Activated T-cell treated with anti-CD3 and anti-CD28 coated beads, Interleukin-2, amount 50 U/mL, for 72 hours (primary cell): ENCODE data around the gene DNMT1. TPM values are rescaled to one million over a fixed set of nuclear protein-coding genes. Genes with fewer than 3 reads are reported as not detected.

Source experiments
- ATAC-seq, 2 donors: fragments of 150-1000 bp; cut with Tn5 transposase; replicated peaks in 1 of 2; 2 replicates each; pipeline ENCODE4 v1.10.0; 2021; ENCODE audit warnings: moderate library complexity in 2 of 2, mild to moderate bottlenecking in 1 of 2
- DNase-seq, 2 donors: peaks; one replicate each; pipeline ENCODE4 v3.0.0; 2021 to 2022; ENCODE audit warnings: mixed read lengths in 1 of 2
- H3K27ac Mint-ChIP-seq: one replicate; pipeline ENCODE4 v1.8.0; 2022; ENCODE audit warnings: mild to moderate bottlenecking, moderate library complexity, mixed read lengths
- H3K27me3 Mint-ChIP-seq: one replicate; pipeline ENCODE4 v1.8.0; 2022; ENCODE audit warnings: low read depth, mixed read lengths
- H3K36me3 Mint-ChIP-seq, 2 donors: one replicate each; pipeline ENCODE4 v1.8.0; 2022; ENCODE audit warnings: mixed read lengths in 2 of 2, mild to moderate bottlenecking in 1 of 2; ENCODE audit not compliant: insufficient read depth in 2 of 2
- H3K4me1 Mint-ChIP-seq: one replicate; pipeline ENCODE4 v1.8.0; 2022; ENCODE audit warnings: low read depth, mixed read lengths
- H3K4me3 Mint-ChIP-seq, 2 donors: one replicate each; pipeline ENCODE4 v1.8.0; 2022; ENCODE audit warnings: mild to moderate bottlenecking in 2 of 2, mixed read lengths in 2 of 2, moderate library complexity in 2 of 2
- H3K9me3 Mint-ChIP-seq, 2 donors: one replicate each; pipeline ENCODE4 v1.8.0; 2022; ENCODE audit warnings: mixed read lengths in 2 of 2
- total RNA-seq, 2 donors: library from RNA; stranded (reverse); gene quantifications; one replicate each; pipeline ENCODE4 v1.2.3, GENCODE V29; 2022

DNMT1 gene
- total RNA-seq, 2 donors from 2014 or later = 294 to 304 TPM

- Mint-ChIP-seq H3K27me3 (no peaks in the 10 kb centered on the region), H3K9me3 (no peaks in the 10 kb centered on the region), H3K4me3 (peak within 1 kb of the TSS; percentile 87 to 89), H3K36me3 (peaks cover 1 to 2% of the 10 kb centered on the region in 2 donors), H3K4me1 (peaks cover 14% of the 10 kb centered on the region), H3K27ac (peak within 1 kb of the TSS; percentile 52)
- peak; percentile 97 to 99 for ATAC-seq
- peak; percentile 88 to 93 for DNase-seq
Measured at GRCh38 chr19:10085641-10086590, 108.8 kb downstream of the DNMT1 start, which contains the start of gene SHFL. Gene SHFL (plus strand): TSS chr19:10086317. CDS start chr19:10086428, 111 bp downstream.

GRCh38 chr19:10084803-10085202 is 110.0 kb downstream of the DNMT1 start:
- H3K27ac Mint-ChIP-seq = peak overlapping the region; percentile 15
- no peaks in the 10 kb centered on the region for H3K27me3 Mint-ChIP-seq
- H3K4me3 Mint-ChIP-seq = peak overlapping the region; percentile 6 to 89

GRCh38 chr19:10083911-10084310 is 110.8 kb downstream of the DNMT1 start:
- Mint-ChIP-seq H3K27ac (no peak overlapping the region), H3K27me3 (no peaks in the 10 kb centered on the region), H3K36me3 (peaks cover 1 to 2% of the 10 kb centered on the region in 2 donors), H3K4me1 (peaks cover 14% of the 10 kb centered on the region), H3K4me3 (no peak overlapping the region), H3K9me3 (no peaks in the 10 kb centered on the region)
- DNase-seq (no peak), ATAC-seq (no peak)

More at GRCh38 chr19:10084803-10085202, 110.0 kb downstream of the DNMT1 start:
- H3K9me3 Mint-ChIP-seq = no peaks in the 10 kb centered on the region
- peaks cover 1 to 2% of the 10 kb centered on the region in 2 donors for H3K36me3 Mint-ChIP-seq
- ATAC-seq (no peak), DNase-seq (no peak)
- peaks cover 14% of the 10 kb centered on the region for H3K4me1 Mint-ChIP-seq

Other genes with a start within 250 kb of the DNMT1 start
- 1 to 10 TPM; 1.1 to 5.0 TPM for gene COL5A3, start 184.4 kb downstream of the DNMT1 start, total RNA-seq
- not detected for gene RDH8, start 181.5 kb downstream of the DNMT1 start, total RNA-seq
- 10 to 100 TPM; 55.0 to 70.4 TPM for gene SHFL, start 108.6 kb downstream of the DNMT1 start, total RNA-seq
- gene ANGPTL6, start 92.3 kb downstream of the DNMT1 start, total RNA-seq = 10 to 100 TPM; 13.2 to 17.6 TPM
- gene PPAN, start 88.6 kb downstream of the DNMT1 start, total RNA-seq = 100 to 1,000 TPM; 106 to 117 TPM
- gene P2RY11, start 83.3 kb downstream of the DNMT1 start, total RNA-seq = 10 to 100 TPM; 65.4 to 73.9 TPM
- 100 to 1,000 TPM; 277 to 278 TPM for gene EIF3G, start 75.1 kb downstream of the DNMT1 start, total RNA-seq
- gene S1PR2, start 36.4 kb upstream of the DNMT1 start, total RNA-seq = 10 to 100 TPM; 11.5 to 11.6 TPM
- gene MRPL4, start 57.3 kb upstream of the DNMT1 start, total RNA-seq = 10 to 100 TPM; 83.2 to 93.6 TPM
- 10 to 100 TPM; 20.7 to 40.1 TPM for gene ICAM1, start 76.2 kb upstream of the DNMT1 start, total RNA-seq
- 1 to 10 TPM; 1.5 to 1.9 TPM for gene ICAM4, start 92.0 kb upstream of the DNMT1 start, total RNA-seq
- 1 to 10 TPM; 3.1 to 3.8 TPM for gene ICAM5, start 95.0 kb upstream of the DNMT1 start, total RNA-seq
- 1 to 10 TPM; 5.9 TPM for gene ZGLP1, start 114.9 kb upstream of the DNMT1 start, total RNA-seq
- gene FDX2, start 121.1 kb upstream of the DNMT1 start, total RNA-seq = 10 to 100 TPM; 13.0 to 16.3 TPM
- gene RAVER1, start 138.6 kb upstream of the DNMT1 start, total RNA-seq = 10 to 100 TPM; 60.2 to 68.3 TPM
- 100 to 1,000 TPM; 163 to 183 TPM for gene ICAM3, start 144.7 kb upstream of the DNMT1 start, total RNA-seq
- 100 to 1,000 TPM; 174 to 222 TPM for gene TYK2, start 185.6 kb upstream of the DNMT1 start, total RNA-seq
- 100 to 1,000 TPM; 128 to 137 TPM for gene CDC37, start 208.6 kb upstream of the DNMT1 start, total RNA-seq
- 10 to 100 TPM; 21.8 to 36.8 TPM for gene PDE4A, start 225.6 kb upstream of the DNMT1 start, total RNA-seq